ENCODE data around the gene ATP10B. TPM values are rescaled to one million over a fixed set of nuclear protein-coding genes. Genes with fewer than 3 reads are reported as not detected.

Gene ATP10B
- polyA plus RNA-seq, 1 donor from 2014 or later, result 1.9 TPM

- Histone ChIP-seq H2AFZ (ENCODE audit: low read depth, low read length) (no peak overlapping the region), H4K20me1 (ENCODE audit: insufficient read depth) (no peaks in the 10 kb centered on the region), H3K9me3 (ENCODE audit: low read length) (no peaks in the 10 kb centered on the region), H3K79me2 (replicated peaks; ENCODE audit: insufficient read depth, low read length) (no peaks in the 10 kb centered on the region), H3K4me3 (ENCODE audit: low read length) (peak overlapping the region; percentile 43), H3K36me3 (ENCODE audit: insufficient read depth, low read length) (no peaks in the 10 kb centered on the region), H3K9me2 (ENCODE audit: insufficient read depth, low read length) (no peaks in the 10 kb centered on the region), H3F3A (ENCODE audit: insufficient read depth, low read length, poor library complexity, severe bottlenecking) (no peaks in the 10 kb centered on the region), H3K27me3 (ENCODE audit: insufficient read depth, low read depth, low read length) (no peaks in the 10 kb centered on the region), H3K4me2 (ENCODE audit: low read length) (peak overlapping the region; percentile 44), H3K27ac (ENCODE audit: low read length) (peak overlapping the region; percentile 75), H3K9ac (ENCODE audit: low read length) (peak overlapping the region; percentile 42)
- TF ChIP-seq TAF1 (IDR thresholded peaks at IDR 0.05; ENCODE audit: low read depth) (no peak), EP300 (conservative IDR thresholded peaks at IDR 0.05; ENCODE audit: poor library complexity, severe bottlenecking) (peak; percentile 60), EZH2 (IDR thresholded peaks at IDR 0.05; ENCODE audit: borderline replicate concordance, insufficient read depth, low read length, poor library complexity, severe bottlenecking) (no peak), REST (IDR thresholded peaks at IDR 0.05; ENCODE audit: borderline replicate concordance) (peak; percentile 75), POLR2AphosphoS5 (IDR thresholded peaks at IDR 0.05) (peak; percentile 67)
Measured at GRCh38 chr5:160750938-160751657, 100.9 kb downstream of the ATP10B start.

GRCh38 chr5:160749682-160750081, 102.3 kb downstream of the ATP10B start:
- no peak overlapping the region for H3K9ac ChIP-seq (ENCODE audit: low read length)
- no peak overlapping the region for H2AFZ ChIP-seq (ENCODE audit: low read depth, low read length)
- no peaks in the 10 kb centered on the region for H3K9me3 ChIP-seq (ENCODE audit: low read length)
- no peaks in the 10 kb centered on the region for H3K79me2 ChIP-seq (replicated peaks; ENCODE audit: insufficient read depth, low read length)
- H3K36me3 ChIP-seq (ENCODE audit: insufficient read depth, low read length), result no peaks in the 10 kb centered on the region
- TF ChIP-seq SMC3 (conservative IDR thresholded peaks at IDR 0.05; ENCODE audit: poor library complexity) (no peak), EP300 (conservative IDR thresholded peaks at IDR 0.05; ENCODE audit: poor library complexity, severe bottlenecking) (no peak), TAF1 (IDR thresholded peaks at IDR 0.05; ENCODE audit: low read depth) (no peak), MXI1 (conservative IDR thresholded peaks at IDR 0.05; ENCODE audit: poor library complexity, severe bottlenecking) (no peak), REST (IDR thresholded peaks at IDR 0.05; ENCODE audit: borderline replicate concordance) (no peak), CTCF (IDR thresholded peaks at IDR 0.05; ENCODE audit: poor library complexity, severe bottlenecking) (no peak), EZH2 (IDR thresholded peaks at IDR 0.05; ENCODE audit: borderline replicate concordance, insufficient read depth, low read length, poor library complexity, severe bottlenecking) (no peak), POLR2AphosphoS5 (IDR thresholded peaks at IDR 0.05) (no peak), RAD21 (conservative IDR thresholded peaks at IDR 0.05) (no peak)
- H3K27me3 ChIP-seq (ENCODE audit: insufficient read depth, low read depth, low read length), result no peaks in the 10 kb centered on the region
- H3F3A ChIP-seq (ENCODE audit: insufficient read depth, low read length, poor library complexity, severe bottlenecking), result no peaks in the 10 kb centered on the region
- H3K9me2 ChIP-seq (ENCODE audit: insufficient read depth, low read length), result no peaks in the 10 kb centered on the region
- no peak overlapping the region for H3K4me2 ChIP-seq (ENCODE audit: low read length)
- no peak overlapping the region for H3K27ac ChIP-seq (ENCODE audit: low read length)
- no peaks in the 10 kb centered on the region for H4K20me1 ChIP-seq (ENCODE audit: insufficient read depth)
- H3K4me3 ChIP-seq (ENCODE audit: low read length), result no peak overlapping the region

Measured in neural cell (in vitro differentiated cells).